MM.1S (cell line): ENCODE measurements around the gene PVR.

Source experiments
- DNase-seq: peaks from one replicate; pipeline ENCODE4 v3.0.0-alpha.2; 2015
- H2AFZ ChIP-seq: fragments of 300-600 bp; sonication (generic); 2 replicates; pipeline ENCODE4 v1.6.0; 2016; ENCODE audit warnings: antibody characterized with exemption, low read length
- H3F3A ChIP-seq: fragments of 300-600 bp; sonication (generic); 2 replicates; pipeline ENCODE4 v1.6.1; 2016; ENCODE audit warnings: mild to moderate bottlenecking, antibody characterized with exemption, low read length, moderate library complexity, mixed read lengths; ENCODE audit not compliant: insufficient read depth
- H3K27ac ChIP-seq: fragments of 300-600 bp; sonication (generic); 2 replicates; pipeline ENCODE4 v1.5.1; 2016; ENCODE audit warnings: mild to moderate bottlenecking, low read length
- H3K27me3 ChIP-seq: fragments of 300-600 bp; sonication (generic); replicated peaks from 2 replicates; pipeline ENCODE4 v1.6.0; 2016; ENCODE audit warnings: low read length; ENCODE audit not compliant: insufficient read depth
- H3K36me3 ChIP-seq: fragments of 300-600 bp; sonication (generic); replicated peaks from 2 replicates; pipeline ENCODE4 v1.6.1; 2016; ENCODE audit warnings: mild to moderate bottlenecking, low read length, mixed read lengths; ENCODE audit not compliant: insufficient read depth
- H3K4me1 ChIP-seq: fragments of 300-600 bp; sonication (generic); 2 replicates; pipeline ENCODE4 v1.6.1; 2016; ENCODE audit warnings: low read length, mixed read lengths
- H3K4me2 ChIP-seq: fragments of 300-600 bp; sonication (generic); 2 replicates; pipeline ENCODE4 v1.6.0; 2016; ENCODE audit warnings: low read depth, low read length
- H3K4me3 ChIP-seq: fragments of 300-600 bp; sonication (generic); 2 replicates; pipeline ENCODE4 v1.5.1; 2016; ENCODE audit warnings: low read length, mixed read lengths
- H3K79me2 ChIP-seq: fragments of 300-600 bp; sonication (generic); 2 replicates; pipeline ENCODE4 v1.6.1; 2016; ENCODE audit warnings: mixed run types, low read length, mixed read lengths
- H3K9ac ChIP-seq: fragments of 300-600 bp; sonication (generic); 2 replicates; pipeline ENCODE4 v1.6.1; 2016; ENCODE audit warnings: low read length, mixed read lengths
- H3K9me2 ChIP-seq: fragments of 300-600 bp; sonication (generic); replicated peaks from 2 replicates; pipeline ENCODE4 v1.6.1; 2016; ENCODE audit warnings: mild to moderate bottlenecking, low read length, mixed read lengths; ENCODE audit not compliant: insufficient read depth
- H3K9me3 ChIP-seq: fragments of 300-600 bp; sonication (generic); replicated peaks from 2 replicates; pipeline ENCODE4 v1.6.1; 2016; ENCODE audit warnings: mild to moderate bottlenecking, low read length, mixed read lengths; ENCODE audit not compliant: insufficient read depth
- H4K20me1 ChIP-seq: fragments of 300-600 bp; sonication (generic); 2 replicates; pipeline ENCODE4 v1.6.1; 2016; ENCODE audit warnings: mild to moderate bottlenecking, low read length, moderate library complexity, mixed read lengths; ENCODE audit not compliant: insufficient read depth
- EZH2 ChIP-seq: fragments of 300-600 bp; sonication (generic); optimal IDR thresholded peaks from 2 replicates; pipeline ENCODE3; 2017; ENCODE audit warnings: low read depth, mild to moderate bottlenecking, antibody characterized with exemption, low read length, mixed read lengths
- EZH2phosphoT487 ChIP-seq: fragments of 300-600 bp; sonication (generic); IDR thresholded peaks from 2 replicates; pipeline ENCODE4 v1.6.1; 2018; ENCODE audit warnings: antibody characterized with exemption, low read length
- TF ChIP-seq, protein P1 (sequence below): fragments of 300-600 bp; sonication (generic); IDR thresholded peaks from 2 replicates; pipeline ENCODE4 v1.5.1; 2016; ENCODE audit warnings: antibody characterized with exemption, low read length, mixed read lengths

Gene PVR

DNA sequence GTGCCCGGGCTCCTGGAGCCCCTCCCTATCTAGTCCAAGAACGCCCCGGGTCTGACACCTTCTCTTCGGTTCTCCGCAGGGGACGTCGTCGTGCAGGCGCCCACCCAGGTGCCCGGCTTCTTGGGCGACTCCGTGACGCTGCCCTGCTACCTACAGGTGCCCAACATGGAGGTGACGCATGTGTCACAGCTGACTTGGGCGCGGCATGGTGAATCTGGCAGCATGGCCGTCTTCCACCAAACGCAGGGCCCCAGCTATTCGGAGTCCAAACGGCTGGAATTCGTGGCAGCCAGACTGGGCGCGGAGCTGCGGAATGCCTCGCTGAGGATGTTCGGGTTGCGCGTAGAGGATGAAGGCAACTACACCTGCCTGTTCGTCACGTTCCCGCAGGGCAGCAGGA lies 3.4 kb downstream of the PVR start:
- Histone ChIP-seq H3K9me3 (no peaks in the 10 kb centered on the region), H3K9me2 (no peaks in the 10 kb centered on the region), H3K4me1 (no peaks in the 10 kb centered on the region), H3K27ac (no peak overlapping the region), H3K27me3 (no peaks in the 10 kb centered on the region), H4K20me1 (no peaks in the 10 kb centered on the region), H3K36me3 (no peaks in the 10 kb centered on the region), H3K79me2 (peaks cover 6% of the 10 kb centered on the region), H3K9ac (no peak overlapping the region), H3K4me2 (no peak overlapping the region), H2AFZ (no peak overlapping the region), H3K4me3 (no peak overlapping the region), H3F3A (no peaks in the 10 kb centered on the region)
- TF ChIP-seq EZH2phosphoT487, result no peak
- TF ChIP-seq, protein P1, sequence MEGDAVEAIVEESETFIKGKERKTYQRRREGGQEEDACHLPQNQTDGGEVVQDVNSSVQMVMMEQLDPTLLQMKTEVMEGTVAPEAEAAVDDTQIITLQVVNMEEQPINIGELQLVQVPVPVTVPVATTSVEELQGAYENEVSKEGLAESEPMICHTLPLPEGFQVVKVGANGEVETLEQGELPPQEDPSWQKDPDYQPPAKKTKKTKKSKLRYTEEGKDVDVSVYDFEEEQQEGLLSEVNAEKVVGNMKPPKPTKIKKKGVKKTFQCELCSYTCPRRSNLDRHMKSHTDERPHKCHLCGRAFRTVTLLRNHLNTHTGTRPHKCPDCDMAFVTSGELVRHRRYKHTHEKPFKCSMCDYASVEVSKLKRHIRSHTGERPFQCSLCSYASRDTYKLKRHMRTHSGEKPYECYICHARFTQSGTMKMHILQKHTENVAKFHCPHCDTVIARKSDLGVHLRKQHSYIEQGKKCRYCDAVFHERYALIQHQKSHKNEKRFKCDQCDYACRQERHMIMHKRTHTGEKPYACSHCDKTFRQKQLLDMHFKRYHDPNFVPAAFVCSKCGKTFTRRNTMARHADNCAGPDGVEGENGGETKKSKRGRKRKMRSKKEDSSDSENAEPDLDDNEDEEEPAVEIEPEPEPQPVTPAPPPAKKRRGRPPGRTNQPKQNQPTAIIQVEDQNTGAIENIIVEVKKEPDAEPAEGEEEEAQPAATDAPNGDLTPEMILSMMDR, result no peak
- no peak for TF ChIP-seq EZH2
- no peak for DNase-seq

DNA sequence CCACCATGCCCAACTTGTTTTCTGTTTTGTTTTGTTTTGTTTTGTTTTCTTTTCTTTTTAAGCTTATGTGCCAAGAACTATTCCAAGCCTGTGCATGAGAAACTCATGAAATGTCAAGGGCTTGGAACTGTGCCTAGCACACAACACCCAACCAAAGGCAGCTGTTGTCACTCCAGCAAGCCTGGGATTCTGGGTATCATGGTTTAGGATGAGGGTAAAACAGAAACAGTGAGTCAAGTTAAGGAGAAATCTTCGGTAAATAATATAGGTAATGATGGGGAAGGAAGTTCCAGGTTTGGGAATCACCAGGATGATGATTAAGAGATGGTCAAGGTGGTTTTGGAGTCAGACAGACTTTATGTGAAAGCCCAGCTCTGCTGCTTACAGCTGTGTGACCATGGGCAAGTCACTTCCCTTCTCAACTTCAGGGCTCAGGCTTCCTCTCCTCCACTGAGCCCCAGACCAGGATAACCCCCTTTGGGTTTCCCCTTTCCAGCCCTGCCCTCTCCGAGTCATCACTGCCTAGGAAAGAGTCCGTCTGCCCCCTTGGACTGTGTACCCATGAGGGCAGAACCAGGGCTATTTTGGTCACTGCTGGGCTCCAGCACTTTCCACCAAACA lies 5.0 kb downstream of the PVR start:
- H3F3A ChIP-seq, result no peaks in the 10 kb centered on the region
- no peaks in the 10 kb centered on the region for H4K20me1 ChIP-seq
- no peak overlapping the region for H3K9ac ChIP-seq
- no peak overlapping the region for H2AFZ ChIP-seq
- peaks cover 6% of the 10 kb centered on the region for H3K79me2 ChIP-seq
- H3K27me3 ChIP-seq, result no peaks in the 10 kb centered on the region
- H3K36me3 ChIP-seq, result no peaks in the 10 kb centered on the region
- no peak overlapping the region for H3K4me3 ChIP-seq
- H3K9me2 ChIP-seq, result no peaks in the 10 kb centered on the region
- peaks cover 4% of the 10 kb centered on the region for H3K4me1 ChIP-seq
- no peak overlapping the region for H3K27ac ChIP-seq
- TF ChIP-seq, protein P1, result no peak
- TF ChIP-seq EZH2phosphoT487 (no peak), EZH2 (no peak)
- no peak for DNase-seq
- no peak overlapping the region for H3K4me2 ChIP-seq
- H3K9me3 ChIP-seq, result no peaks in the 10 kb centered on the region

DNA sequence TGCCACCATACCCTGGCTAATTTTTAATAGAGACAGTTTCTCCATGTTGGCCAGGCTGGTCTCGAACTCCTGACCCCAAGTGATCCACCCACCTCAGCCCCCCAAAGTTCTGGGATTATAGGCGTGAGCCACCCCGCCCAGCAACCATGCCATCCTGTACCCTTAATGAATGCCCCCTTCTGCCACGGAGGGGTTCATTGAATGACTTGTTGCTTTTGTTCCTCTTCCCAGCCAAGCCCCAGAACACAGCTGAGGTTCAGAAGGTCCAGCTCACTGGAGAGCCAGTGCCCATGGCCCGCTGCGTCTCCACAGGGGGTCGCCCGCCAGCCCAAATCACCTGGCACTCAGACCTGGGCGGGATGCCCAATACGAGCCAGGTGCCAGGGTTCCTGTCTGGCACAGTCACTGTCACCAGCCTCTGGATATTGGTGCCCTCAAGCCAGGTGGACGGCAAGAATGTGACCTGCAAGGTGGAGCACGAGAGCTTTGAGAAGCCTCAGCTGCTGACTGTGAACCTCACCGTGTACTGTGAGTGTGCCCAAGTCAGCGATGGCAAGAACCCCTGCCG lies 6.0 kb downstream of the PVR start:
- H2AFZ ChIP-seq, result no peak overlapping the region
- H3K9me2 ChIP-seq, result no peaks in the 10 kb centered on the region
- H3F3A ChIP-seq, result peaks cover 3% of the 10 kb centered on the region; the same call in 1 of the 2 replicates
- H3K27me3 ChIP-seq, result no peaks in the 10 kb centered on the region
- no peak overlapping the region for H3K27ac ChIP-seq
- no peak overlapping the region for H3K4me3 ChIP-seq
- TF ChIP-seq EZH2phosphoT487, result no peak
- no peak for TF ChIP-seq EZH2
- TF ChIP-seq, protein P1, result no peak
- H3K9ac ChIP-seq, result no peak overlapping the region
- H3K79me2 ChIP-seq, result peaks cover under 1% of the 10 kb centered on the region; the same call in 1 of the 2 replicates
- peaks cover 10% of the 10 kb centered on the region for H3K4me1 ChIP-seq
- H3K9me3 ChIP-seq, result no peaks in the 10 kb centered on the region
- H3K36me3 ChIP-seq, result no peaks in the 10 kb centered on the region
- H3K4me2 ChIP-seq, result no peak overlapping the region
- no peak for DNase-seq
- H4K20me1 ChIP-seq, result no peaks in the 10 kb centered on the region
